NCI-H2081 treated with DMSO at 0.1 percent for 48 hours (cell line): ENCODE data around the gene REG4.

Source experiments
- DNase-seq: peaks from one replicate; lab custom pipeline; 2025; lab: John Stamatoyannopoulos, UW

The REG4 gene

DNA sequence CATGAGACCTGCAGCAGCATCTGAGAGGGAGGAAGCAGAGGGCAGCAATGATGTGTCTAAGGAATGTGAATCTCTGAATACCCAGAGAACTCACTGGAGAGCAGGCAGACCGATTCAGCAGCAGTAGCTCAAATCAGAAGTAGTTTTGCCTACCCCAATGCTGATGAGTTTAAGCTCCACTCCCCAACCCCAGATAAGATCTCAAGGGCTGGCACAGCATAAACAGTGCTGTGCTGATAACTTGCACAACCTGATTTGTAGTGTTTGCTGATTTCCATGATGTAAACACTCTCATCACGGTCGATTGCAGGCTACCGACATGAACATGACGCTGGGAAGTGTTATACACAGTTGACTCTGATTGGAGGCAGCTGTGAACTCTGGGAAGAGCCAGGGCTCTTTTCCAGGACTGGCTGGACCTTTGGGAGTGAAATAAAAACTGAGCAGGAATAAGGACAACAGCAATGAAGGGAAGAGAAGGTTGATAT is 31.3 kb downstream of the REG4 start:
- no peak for DNase-seq

DNA sequence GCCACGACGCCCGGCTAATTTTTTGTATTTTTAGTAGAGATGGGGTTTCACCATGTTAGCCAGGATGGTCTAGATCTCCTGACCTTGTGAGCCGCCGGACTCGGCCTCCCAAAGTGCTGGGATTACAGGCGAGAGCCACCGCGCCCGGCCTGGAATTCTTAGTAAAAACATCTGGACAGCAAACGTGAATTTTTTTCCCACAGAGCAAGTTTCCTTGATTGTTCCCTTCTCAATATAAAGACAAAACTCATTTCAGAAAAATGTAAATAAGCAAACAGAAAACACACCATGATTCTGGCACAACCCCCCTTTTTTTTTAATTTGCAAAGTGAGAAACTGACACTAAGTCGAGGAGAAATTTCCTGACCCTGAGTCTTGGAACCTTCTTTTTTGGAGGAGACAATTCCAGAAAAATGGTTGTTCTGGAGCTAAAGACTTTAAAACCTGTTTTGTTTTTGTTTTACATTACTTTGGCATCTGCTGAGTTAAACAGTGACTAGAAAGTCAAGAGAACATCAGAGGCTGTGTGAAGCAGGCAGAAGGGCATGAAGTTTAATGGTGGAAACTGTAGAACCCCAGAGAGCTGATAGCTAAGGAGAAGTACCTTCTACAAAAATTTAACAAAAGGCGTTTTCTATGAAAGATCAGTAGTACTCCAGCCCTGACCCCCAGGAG is 32.2 kb downstream of the REG4 start:
- no peak for DNase-seq

- no peak for DNase-seq
Measured at GRCh38 chr1:119778359-119778758, 32.9 kb downstream of the REG4 start.

DNA sequence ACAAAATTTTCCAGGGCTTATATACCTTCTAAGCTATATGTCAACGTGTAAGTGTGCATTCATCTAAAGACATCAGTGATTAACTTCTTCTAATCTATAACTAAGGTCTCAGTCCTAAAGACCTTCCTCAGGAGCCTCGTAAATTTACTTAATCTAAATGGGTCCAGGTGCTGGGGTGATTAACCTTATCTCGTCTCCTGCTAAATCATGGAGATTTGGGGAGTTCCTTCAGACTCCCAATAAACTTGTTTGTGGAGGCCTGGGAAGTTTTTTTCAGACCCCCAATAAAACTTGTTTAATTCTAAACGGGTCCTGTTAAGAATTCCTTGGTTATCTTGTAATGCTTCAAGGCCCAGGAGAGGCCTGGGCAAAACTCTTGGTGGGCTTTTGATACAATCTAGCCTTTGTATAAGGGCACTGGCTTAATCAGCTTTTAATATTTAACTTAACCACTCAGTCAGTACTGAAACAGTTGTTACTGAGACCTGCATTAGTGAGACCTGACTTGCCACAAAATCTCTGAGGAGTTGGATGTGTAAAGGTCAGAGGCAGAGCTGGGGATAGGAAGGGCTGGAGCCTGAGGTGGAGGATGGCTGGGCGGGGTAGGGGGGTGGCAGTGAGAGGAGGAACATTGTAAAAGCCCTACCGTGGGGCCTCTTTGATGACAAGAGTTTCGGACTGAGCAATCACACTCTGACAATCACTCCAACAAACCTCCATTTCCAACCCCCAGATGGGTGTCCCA is 36.3 kb downstream of the REG4 start:
- DNase-seq, result no peak

GRCh38 chr1:119773711-119774241 is 37.5 kb downstream of the REG4 start:
- DNase-seq, result no peak

GRCh38 chr1:119772298-119772697 is 39.0 kb downstream of the REG4 start:
- DNase-seq, result no peak

DNA sequence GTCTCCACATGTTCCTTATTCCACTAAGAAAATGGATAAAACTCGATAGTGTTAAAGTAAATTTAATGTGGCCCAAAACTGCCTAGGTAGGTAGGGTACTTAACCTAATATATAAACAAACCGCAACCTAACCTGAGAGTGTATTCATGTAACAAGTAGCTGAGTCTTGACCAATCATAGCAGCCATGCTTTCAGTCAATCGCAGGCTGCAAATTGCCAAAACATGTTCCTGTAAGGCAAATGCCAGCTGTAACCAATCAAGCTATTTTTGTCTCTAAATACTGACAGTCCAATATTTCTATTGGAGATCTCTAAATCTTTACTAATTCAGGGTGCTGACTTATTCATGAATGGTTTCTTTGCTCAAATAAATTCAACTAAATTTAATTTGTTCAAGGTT is 39.5 kb downstream of the REG4 start:
- no peak for DNase-seq

GRCh38 chr1:119771016-119771415 is 40.2 kb downstream of the REG4 start:
- DNase-seq, result no peak

DNA sequence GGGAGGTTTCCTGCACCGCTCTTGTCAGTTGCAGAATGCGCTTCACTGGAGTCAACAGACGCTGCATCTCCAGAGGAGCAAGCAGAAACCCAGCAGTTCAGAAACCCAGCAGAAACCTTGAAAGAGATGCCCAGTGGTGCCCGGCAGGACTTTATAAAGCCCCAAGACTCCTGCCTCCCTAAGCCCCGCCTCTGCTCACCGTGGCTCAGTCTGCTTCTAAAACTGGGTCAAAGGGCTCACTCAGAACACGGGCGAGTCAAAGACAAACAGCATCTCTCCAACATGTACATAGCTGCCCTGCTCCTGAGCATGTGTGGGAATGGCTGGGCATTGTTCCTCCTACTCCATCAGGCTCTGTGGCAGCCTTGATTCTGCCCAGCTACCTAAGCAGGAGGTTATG is 42.5 kb downstream of the REG4 start, which contains the start of gene HMGCS2:
Gene HMGCS2, minus strand, starts transcription at position 128 of the 400 bp plus-strand sequence. Its CDS starts 61 bp downstream, at position 67.
- no peak for DNase-seq

GRCh38 chr1:119767486-119767885 is 43.8 kb downstream of the REG4 start:
- no peak for DNase-seq

GRCh38 chr1:119766374-119766794 is 44.9 kb downstream of the REG4 start:
- no peak for DNase-seq

DNA sequence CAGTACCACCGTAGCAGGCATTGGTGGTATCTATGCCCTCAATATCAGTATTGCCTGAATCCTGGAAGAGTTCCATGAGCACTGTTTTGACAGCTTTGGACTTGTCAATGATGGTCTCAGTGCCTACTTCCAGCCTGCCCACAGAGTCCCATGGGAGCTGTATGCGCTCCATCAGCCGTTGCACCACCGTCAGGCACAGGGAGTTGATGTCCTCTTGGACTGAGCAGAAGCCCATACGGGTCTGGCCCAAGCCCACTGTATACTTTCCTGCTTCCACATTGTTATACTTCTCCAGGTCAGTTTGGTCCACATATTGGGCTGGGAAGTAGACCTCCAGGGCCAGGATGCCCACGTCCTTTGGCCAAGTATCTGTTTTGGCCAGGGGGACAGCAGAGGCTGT is 47.0 kb downstream of the REG4 start:
- no peak for DNase-seq

- no peak for DNase-seq
Measured at GRCh38 chr1:119762953-119763352, 48.3 kb downstream of the REG4 start.

- DNase-seq, result no peak
Measured at GRCh38 chr1:119762409-119762808, 48.9 kb downstream of the REG4 start.

DNA sequence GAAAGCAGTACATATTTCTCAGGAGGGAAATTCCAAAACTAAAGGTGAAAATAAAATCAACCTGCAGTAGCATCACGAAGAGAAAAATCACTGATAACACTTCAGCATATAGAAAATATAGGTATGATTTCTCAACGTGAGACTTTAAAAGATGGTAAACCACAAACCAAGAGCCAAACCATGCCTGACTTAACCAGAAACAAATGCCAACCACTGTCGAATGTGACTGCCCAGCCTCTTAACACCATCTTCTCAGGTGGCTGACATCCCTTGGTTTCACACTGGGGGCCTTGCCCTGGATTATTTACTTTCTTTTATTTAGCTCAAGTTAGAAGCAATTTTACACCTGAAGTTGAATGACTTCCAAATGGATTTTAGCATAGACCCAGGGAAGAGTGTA is 52.7 kb downstream of the REG4 start:
- no peak for DNase-seq

DNA sequence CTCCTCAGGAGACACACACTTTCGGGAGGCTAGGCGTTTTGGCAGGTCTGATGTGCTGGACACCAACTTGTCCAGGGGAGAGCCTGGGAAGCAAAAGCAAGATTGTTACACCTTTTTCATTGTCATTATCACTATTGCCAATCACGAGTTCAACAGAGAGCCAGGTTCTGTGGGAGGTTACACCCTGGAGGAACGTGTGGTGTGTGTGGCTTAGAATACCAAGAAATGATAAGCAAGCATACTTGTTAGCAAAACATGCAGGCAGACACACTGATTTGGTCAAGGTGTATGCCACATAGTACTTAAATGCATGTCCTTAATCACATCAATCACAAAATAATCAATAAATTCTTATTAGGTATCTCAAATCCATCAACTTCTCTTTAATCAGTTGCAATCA is 58.7 kb downstream of the REG4 start:
- no peak for DNase-seq

- no peak for DNase-seq
Measured at GRCh38 chr1:119748040-119748439, 63.2 kb downstream of the REG4 start.

- DNase-seq, result no peak
Measured at GRCh38 chr1:119747451-119747850, 63.8 kb downstream of the REG4 start.

DNA sequence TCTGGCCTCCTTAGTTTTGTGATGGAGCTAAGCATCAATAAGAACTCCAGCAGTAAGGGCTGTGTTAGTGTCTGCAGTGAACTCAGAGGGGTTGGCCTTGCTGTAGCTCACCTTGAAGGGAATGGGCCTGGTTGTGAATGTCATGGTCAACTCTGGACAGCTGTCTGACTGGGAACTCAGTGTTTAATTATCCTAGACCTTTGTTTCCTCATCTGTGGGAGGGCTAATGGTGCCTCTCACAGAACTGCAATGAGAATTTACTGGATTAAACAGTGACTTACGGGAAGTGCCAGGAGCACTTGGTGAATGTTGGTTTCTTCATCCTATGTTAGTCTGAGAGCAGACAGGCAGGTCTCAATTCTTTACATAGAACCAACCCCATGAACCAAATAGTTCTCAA is 66.2 kb downstream of the REG4 start:
- no peak for DNase-seq

GRCh38 chr1:119744598-119744942 is 66.7 kb downstream of the REG4 start:
- no peak for DNase-seq
